ENCODE data around the gene PDE4B. TPM values are rescaled to one million over a fixed set of nuclear protein-coding genes. Genes with fewer than 3 reads are reported as not detected.
"Not testable (repeated sequence)": the region's sequence is repeated elsewhere in the genome, so short reads cannot be mapped to it uniquely, and the experiment has no call there.

PDE4B gene
- total RNA-seq, 2 experiments from 2014 or later: 26.5 to 27.7 TPM

GRCh38 chr1:66311628-66312027, 518.9 kb downstream of the PDE4B start:
- Mint-ChIP-seq H3K36me3 (ENCODE audit: low read depth) (peaks cover 7% of the 10 kb centered on the region), H3K27me3 (peaks cover 3% of the 10 kb centered on the region), H3K9me3 (peaks cover 6% of the 10 kb centered on the region), H3K4me1 (peaks cover 8% of the 10 kb centered on the region), H3K4me3 (no peak overlapping the region), H3K27ac (no peak overlapping the region)
- DNase-seq: no peak
- ChIA-PET POLR2A (no interaction called here), CTCF (interaction anchor here (0.9 to 1.4 kb wide), 3 partner anchors 10 to 23 kb away, joined by 3 to 5 read pairs (median 4); no protein-coding TSS in a partner anchor)

GRCh38 chr1:66312271-66312990, 519.7 kb downstream of the PDE4B start:
- ChIA-PET CTCF (interaction anchor here (0.9 to 1.4 kb wide), 3 partner anchors 11 to 22 kb away, joined by 3 to 5 read pairs (median 4); no protein-coding TSS in a partner anchor), POLR2A (no interaction called here)
- H3K27ac Mint-ChIP-seq: no peak overlapping the region
- H3K27me3 Mint-ChIP-seq: peaks cover 3% of the 10 kb centered on the region
- H3K4me1 Mint-ChIP-seq: peaks cover 14% of the 10 kb centered on the region
- H3K4me3 Mint-ChIP-seq: no peak overlapping the region
- peaks cover 9% of the 10 kb centered on the region for H3K36me3 Mint-ChIP-seq (ENCODE audit: low read depth)
- peaks cover 6% of the 10 kb centered on the region for H3K9me3 Mint-ChIP-seq
- no peak for DNase-seq

GRCh38 chr1:66313429-66313828, 520.7 kb downstream of the PDE4B start:
- POLR2A ChIA-PET: no interaction called here
- CTCF ChIA-PET: interaction anchor here (0.9 to 1.5 kb wide), 3 partner anchors 10 to 164 kb away, joined by 3 to 5 read pairs (median 3); no protein-coding TSS in a partner anchor

GRCh38 chr1:66315671-66316070, 523.0 kb downstream of the PDE4B start:
- H3K9me3 Mint-ChIP-seq: peaks cover 6% of the 10 kb centered on the region
- CTCF ChIA-PET: interaction anchor here (2.1 kb wide), 1 partner anchor 12 kb away, joined by 8 read pairs; no protein-coding TSS in a partner anchor

More at GRCh38 chr1:66313429-66313828, 520.7 kb downstream of the PDE4B start:
- no peak overlapping the region for H3K27ac Mint-ChIP-seq
- H3K4me1 Mint-ChIP-seq: peaks cover 14% of the 10 kb centered on the region
- peaks cover 6% of the 10 kb centered on the region for H3K9me3 Mint-ChIP-seq
- peaks cover 3% of the 10 kb centered on the region for H3K27me3 Mint-ChIP-seq
- no peak for DNase-seq
- peaks cover 9% of the 10 kb centered on the region for H3K36me3 Mint-ChIP-seq (ENCODE audit: low read depth)
- no peak overlapping the region for H3K4me3 Mint-ChIP-seq

DNA sequence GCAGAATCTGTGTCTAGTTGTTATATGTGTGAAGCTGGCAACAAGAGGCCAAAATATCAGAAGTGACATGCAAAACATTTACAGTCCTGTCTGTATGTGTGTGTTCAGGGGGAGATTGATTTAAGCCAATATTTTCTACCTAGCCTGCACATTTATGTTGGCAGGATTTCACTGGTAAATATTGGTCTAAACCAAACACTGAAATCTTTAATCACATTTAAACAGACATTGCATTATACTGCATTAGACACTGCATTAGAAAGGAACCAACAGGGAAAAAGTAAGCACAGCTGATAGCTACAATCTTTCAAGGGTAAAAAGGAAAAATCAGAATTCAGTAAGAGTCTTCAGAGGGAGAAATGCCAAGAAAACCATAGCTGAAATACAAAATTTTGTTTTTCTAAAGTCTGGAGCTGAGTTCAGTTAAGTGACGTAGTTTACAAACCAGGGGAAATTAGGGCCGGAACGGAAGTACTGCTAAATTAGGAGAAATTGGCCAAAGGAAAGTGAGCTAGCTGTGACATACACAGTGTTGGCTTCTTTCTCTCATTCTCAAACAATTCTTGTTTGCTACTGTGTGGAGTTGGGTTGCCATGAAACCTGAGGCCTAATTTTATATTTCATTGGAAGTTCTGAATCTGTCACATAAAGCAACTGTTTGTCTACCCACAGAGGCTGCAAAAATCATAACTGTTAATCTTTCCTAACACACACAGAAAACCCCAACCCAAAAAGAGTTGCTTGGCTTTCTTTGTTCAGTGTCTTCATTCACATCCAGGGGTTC, 524.0 kb downstream of the PDE4B start:
- Mint-ChIP-seq H3K36me3 (ENCODE audit: low read depth) (peaks cover 16% of the 10 kb centered on the region), H3K4me3 (no peak overlapping the region), H3K27me3 (no peaks in the 10 kb centered on the region), H3K9me3 (peaks cover 12% of the 10 kb centered on the region), H3K4me1 (peaks cover 14% of the 10 kb centered on the region), H3K27ac (peak overlapping the region; percentile 21)
- CTCF ChIA-PET: interaction anchor here (0.9 to 2.1 kb wide), 3 partner anchors 13 to 28 kb away, joined by 3 to 8 read pairs (median 4); no protein-coding TSS in a partner anchor
- DNase-seq: no peak
- POLR2A ChIA-PET: no interaction called here

More at GRCh38 chr1:66315671-66316070, 523.0 kb downstream of the PDE4B start:
- Mint-ChIP-seq H3K27me3 (peaks cover 1% of the 10 kb centered on the region), H3K4me3 (no peak overlapping the region), H3K4me1 (peaks cover 14% of the 10 kb centered on the region), H3K36me3 (ENCODE audit: low read depth) (peaks cover 11% of the 10 kb centered on the region), H3K27ac (no peak overlapping the region)
- POLR2A ChIA-PET: no interaction called here
- DNase-seq: no peak

DNA sequence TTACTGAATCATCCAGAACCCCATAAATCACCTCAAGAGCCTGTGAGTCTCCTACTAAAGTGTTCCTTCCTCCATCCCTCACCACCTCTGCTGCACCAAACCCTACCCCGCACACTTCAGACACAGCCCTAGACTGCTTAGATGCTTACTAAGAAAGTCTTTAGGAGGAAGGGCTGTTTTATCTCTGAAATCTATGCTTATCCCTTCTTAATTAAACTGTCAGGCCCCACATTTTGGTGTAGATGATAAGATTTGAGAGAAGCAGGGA, 524.5 kb downstream of the PDE4B start:
- Mint-ChIP-seq H3K36me3 (ENCODE audit: low read depth) (peaks cover 21% of the 10 kb centered on the region), H3K4me1 (peaks cover 14% of the 10 kb centered on the region), H3K9me3 (peaks cover 16% of the 10 kb centered on the region), H3K27me3 (no peaks in the 10 kb centered on the region), H3K27ac (no peak overlapping the region), H3K4me3 (no peak overlapping the region)
- ChIA-PET CTCF (interaction anchor here (0.9 to 1.8 kb wide), 3 partner anchors 21 to 29 kb away, joined by 3 to 4 read pairs (median 3); no protein-coding TSS in a partner anchor), POLR2A (no interaction called here)
- no peak for DNase-seq

DNA sequence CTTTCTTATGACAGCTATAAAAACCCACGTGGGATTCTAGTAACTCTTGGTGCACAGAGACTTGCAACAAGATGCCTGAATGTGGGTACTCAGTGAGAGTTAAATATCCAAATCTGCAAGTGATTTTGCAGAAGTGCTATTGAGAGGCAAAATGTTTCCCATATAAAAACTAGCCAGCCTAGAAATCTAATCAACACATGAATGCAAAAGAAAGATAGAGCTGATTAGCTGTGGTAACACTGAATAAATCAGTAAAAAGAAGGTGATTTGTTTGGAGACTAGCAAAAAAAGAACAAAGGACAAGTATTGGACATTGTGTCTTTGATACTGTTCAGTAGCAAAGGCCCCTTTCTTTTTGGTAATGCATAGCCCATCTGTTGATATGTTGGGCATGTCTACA, 527.5 kb downstream of the PDE4B start:
- H3K27ac Mint-ChIP-seq: no peak overlapping the region
- DNase-seq: no peak
- peaks cover 10% of the 10 kb centered on the region for H3K9me3 Mint-ChIP-seq
- peaks cover 28% of the 10 kb centered on the region for H3K4me1 Mint-ChIP-seq
- ChIA-PET POLR2A (no interaction called here), CTCF (interaction anchor here (1.2 to 3.0 kb wide), 5 partner anchors 9 to 26 kb away, joined by 4 to 15 read pairs (median 4); no protein-coding TSS in a partner anchor)
- peaks cover 17% of the 10 kb centered on the region for H3K36me3 Mint-ChIP-seq (ENCODE audit: low read depth)
- no peak overlapping the region for H3K4me3 Mint-ChIP-seq
- H3K27me3 Mint-ChIP-seq: no peaks in the 10 kb centered on the region

GRCh38 chr1:66322462-66322861, 529.8 kb downstream of the PDE4B start:
- POLR2A ChIA-PET: not testable (repeated sequence)

GRCh38 chr1:66323958-66324625, 531.4 kb downstream of the PDE4B start:
- peaks cover 14% of the 10 kb centered on the region for H3K9me3 Mint-ChIP-seq
- H3K27me3 Mint-ChIP-seq: no peaks in the 10 kb centered on the region
- DNase-seq: no peak
- peaks cover 13% of the 10 kb centered on the region for H3K36me3 Mint-ChIP-seq (ENCODE audit: low read depth)
- CTCF ChIA-PET: interaction anchor here (0.7 kb wide), 1 partner anchor 17 kb away, joined by 3 read pairs; no protein-coding TSS in a partner anchor
- peaks cover 31% of the 10 kb centered on the region for H3K4me1 Mint-ChIP-seq
- H3K4me3 Mint-ChIP-seq: no peak overlapping the region
- no peak overlapping the region for H3K27ac Mint-ChIP-seq
- POLR2A ChIA-PET: no interaction called here

More at GRCh38 chr1:66322462-66322861, 529.8 kb downstream of the PDE4B start:
- Mint-ChIP-seq H3K4me1 (peaks cover 25% of the 10 kb centered on the region), H3K36me3 (ENCODE audit: low read depth) (peaks cover 13% of the 10 kb centered on the region), H3K9me3 (peaks cover 10% of the 10 kb centered on the region)
- CTCF ChIA-PET: interaction anchor here (1.0 to 1.5 kb wide), 2 partner anchors 21 to 124 kb away, joined by 3 to 4 read pairs; no protein-coding TSS in a partner anchor
- not testable (repeated sequence) for H3K27me3 Mint-ChIP-seq, H3K4me3 Mint-ChIP-seq, H3K27ac Mint-ChIP-seq, DNase-seq

DNA sequence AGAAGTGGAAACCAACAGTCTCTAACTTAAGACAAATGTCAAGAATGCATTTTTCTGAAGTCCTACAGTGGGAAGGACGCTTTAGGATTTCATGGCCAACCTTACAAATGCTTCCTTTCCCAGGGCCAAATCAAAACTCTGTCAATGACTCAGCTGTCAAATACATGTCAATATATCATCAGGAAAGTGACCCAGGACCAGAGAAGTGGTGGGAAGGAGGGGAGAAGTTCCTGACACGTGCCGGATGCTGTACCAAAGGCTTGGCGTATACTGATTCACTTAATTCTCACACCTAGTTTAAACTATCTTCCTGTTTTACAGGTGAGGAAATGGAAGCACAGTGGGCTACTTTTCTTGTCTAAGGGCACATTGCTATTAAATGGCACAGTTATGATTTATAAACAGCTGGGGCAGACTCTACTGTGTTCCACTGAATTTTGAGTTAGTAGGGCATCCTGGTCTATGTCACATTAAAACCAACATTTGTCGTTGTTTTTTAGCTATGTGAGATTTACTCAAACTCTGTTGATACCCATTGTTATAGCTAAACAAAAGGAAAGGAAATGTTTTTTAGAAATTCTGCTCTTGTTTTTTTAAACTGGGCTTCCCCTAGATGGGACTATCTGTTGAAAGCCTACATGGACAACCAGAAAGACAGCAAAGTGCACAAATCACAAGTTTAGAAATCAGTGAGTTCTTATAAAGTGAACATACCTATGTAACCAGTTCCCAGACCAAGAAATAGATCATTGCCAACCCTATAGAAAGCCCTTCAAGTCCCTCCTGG, 533.1 kb downstream of the PDE4B start:
- H3K4me3 Mint-ChIP-seq: no peak overlapping the region
- DNase-seq: no peak
- peaks cover 18% of the 10 kb centered on the region for H3K9me3 Mint-ChIP-seq
- CTCF ChIA-PET: interaction anchor here (0.9 to 1.7 kb wide), 6 partner anchors 13 to 25 kb away, joined by 3 to 4 read pairs (median 4); no protein-coding TSS in a partner anchor
- POLR2A ChIA-PET: interaction anchor here (0.6 kb wide), 1 partner anchor 70 kb away, joined by 3 read pairs; no protein-coding TSS in a partner anchor
- H3K27me3 Mint-ChIP-seq: no peaks in the 10 kb centered on the region
- peaks cover 15% of the 10 kb centered on the region for H3K36me3 Mint-ChIP-seq (ENCODE audit: low read depth)
- no peak overlapping the region for H3K27ac Mint-ChIP-seq
- H3K4me1 Mint-ChIP-seq: peaks cover 46% of the 10 kb centered on the region

GRCh38 chr1:66326867-66327266, 534.2 kb downstream of the PDE4B start:
- DNase-seq: no peak
- Mint-ChIP-seq H3K9me3 (peaks cover 11% of the 10 kb centered on the region), H3K4me3 (no peak overlapping the region), H3K36me3 (ENCODE audit: low read depth) (peaks cover 8% of the 10 kb centered on the region), H3K4me1 (peaks cover 52% of the 10 kb centered on the region), H3K27me3 (no peaks in the 10 kb centered on the region), H3K27ac (no peak overlapping the region)
- POLR2A ChIA-PET: no interaction called here
- CTCF ChIA-PET: interaction anchor here (0.6 to 1.6 kb wide), 4 partner anchors 13 to 49 kb away, joined by 3 to 4 read pairs (median 4); no protein-coding TSS in a partner anchor

DNA sequence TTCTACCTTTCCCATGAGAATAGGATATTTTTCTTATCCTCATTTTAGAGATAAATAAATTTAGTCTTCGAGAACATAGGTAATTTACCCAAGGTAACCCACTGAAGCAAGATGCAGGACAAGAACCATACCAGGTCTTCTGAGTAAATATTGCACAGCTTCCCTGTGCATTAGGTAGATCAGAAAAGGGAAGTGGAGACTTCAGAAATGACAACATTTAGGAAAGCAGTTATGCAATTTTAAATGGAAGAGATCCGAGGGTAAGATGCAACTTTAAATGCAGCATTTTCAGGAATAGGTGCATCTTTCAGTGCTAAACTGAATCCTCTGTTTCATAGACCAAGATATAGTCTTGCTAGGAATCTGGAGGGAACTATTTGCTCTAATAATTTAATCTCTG, 534.9 kb downstream of the PDE4B start:
- no peak for DNase-seq
- H3K27ac Mint-ChIP-seq: no peak overlapping the region
- POLR2A ChIA-PET: no interaction called here
- H3K4me3 Mint-ChIP-seq: no peak overlapping the region
- peaks cover 7% of the 10 kb centered on the region for H3K9me3 Mint-ChIP-seq
- H3K4me1 Mint-ChIP-seq: peaks cover 54% of the 10 kb centered on the region
- no peaks in the 10 kb centered on the region for H3K27me3 Mint-ChIP-seq
- CTCF ChIA-PET: interaction anchor here (1.5 kb wide), 1 partner anchor 10 kb away, joined by 3 read pairs; no protein-coding TSS in a partner anchor
- peaks cover 6% of the 10 kb centered on the region for H3K36me3 Mint-ChIP-seq (ENCODE audit: low read depth)
